HG02981 (cell line): Measurements from ENCODE around the gene RPRM.
"Not testable (repeated sequence)": the region's sequence is repeated elsewhere in the genome, so short reads cannot be mapped to it uniquely, and the experiment has no call there.

Experiments used
- ATAC-seq: cut with Tn5 transposase; IDR thresholded peaks from one replicate; pipeline ENCODE4 v1.9.1; 2021; ENCODE audit warnings: mild to moderate bottlenecking, moderate library complexity; ENCODE audit not compliant: unreplicated experiment

RPRM gene

GRCh38 chr2:153478289-153479261 is at the start of gene RPRM:
RPRM (minus strand) TSS chr2:153478762; CDS start chr2:153478565, 197 bp downstream.
- ATAC-seq = peak; percentile 92

DNA sequence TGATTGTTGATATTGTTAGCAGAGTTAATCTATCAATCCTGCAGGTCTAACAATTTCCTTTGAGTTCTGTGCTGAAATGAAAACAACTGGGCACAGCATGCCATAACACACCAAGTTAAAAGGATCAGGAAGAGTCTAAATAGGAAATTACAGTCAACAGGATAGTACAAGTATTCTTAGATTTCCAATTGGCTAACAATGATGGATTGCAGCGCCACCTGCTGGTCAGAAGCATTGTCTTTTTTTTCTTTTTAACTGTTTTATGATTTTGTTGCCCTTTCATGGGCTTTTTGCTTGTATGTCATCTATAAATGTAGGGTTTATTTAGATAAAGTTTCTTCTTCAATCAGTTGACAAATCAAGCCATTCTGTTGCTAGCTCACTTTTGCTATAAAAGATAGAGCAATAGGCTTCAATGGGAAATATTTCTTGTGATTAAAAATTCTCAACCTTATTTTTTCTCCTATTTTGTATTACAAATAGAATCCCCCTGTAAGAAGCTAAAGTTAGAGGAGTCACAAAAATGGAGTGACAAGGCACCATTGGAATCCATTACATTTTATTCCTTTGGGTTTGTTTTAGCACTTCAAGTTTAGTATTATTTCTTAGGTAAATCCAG is 40.8 kb upstream of the RPRM start:
- ATAC-seq = no peak

- no peak for ATAC-seq
Observed at GRCh38 chr2:153512331-153512730, 33.8 kb upstream of the RPRM start.

GRCh38 chr2:153510996-153511395 is 32.4 kb upstream of the RPRM start:
- no peak for ATAC-seq

DNA sequence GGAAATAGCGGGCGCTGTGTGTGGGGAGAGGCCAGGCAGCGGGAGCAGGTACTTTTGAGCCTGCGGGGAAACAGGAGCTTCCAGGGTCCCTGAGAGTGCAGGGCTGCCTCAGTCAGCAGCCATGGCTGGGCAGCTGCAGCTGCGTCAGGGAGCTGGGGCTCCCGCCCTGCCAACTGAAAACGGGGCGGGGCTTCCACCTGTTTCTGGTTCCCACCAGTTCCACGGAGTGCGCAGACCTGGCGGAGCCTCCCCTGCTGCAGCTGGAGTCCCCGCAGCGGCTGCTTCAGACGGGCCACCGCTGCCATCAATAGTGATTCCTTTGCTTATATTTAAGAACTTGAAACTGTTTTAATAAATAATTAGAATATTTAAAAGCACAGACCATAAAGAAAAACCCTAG is 30.6 kb upstream of the RPRM start:
- ATAC-seq = no peak

GRCh38 chr2:153506499-153506898 is 27.9 kb upstream of the RPRM start:
- not testable (repeated sequence) for ATAC-seq

GRCh38 chr2:153499439-153499838 is 20.9 kb upstream of the RPRM start:
- ATAC-seq = no peak

- no peak for ATAC-seq
Observed at GRCh38 chr2:153497938-153498629, 19.5 kb upstream of the RPRM start.

DNA sequence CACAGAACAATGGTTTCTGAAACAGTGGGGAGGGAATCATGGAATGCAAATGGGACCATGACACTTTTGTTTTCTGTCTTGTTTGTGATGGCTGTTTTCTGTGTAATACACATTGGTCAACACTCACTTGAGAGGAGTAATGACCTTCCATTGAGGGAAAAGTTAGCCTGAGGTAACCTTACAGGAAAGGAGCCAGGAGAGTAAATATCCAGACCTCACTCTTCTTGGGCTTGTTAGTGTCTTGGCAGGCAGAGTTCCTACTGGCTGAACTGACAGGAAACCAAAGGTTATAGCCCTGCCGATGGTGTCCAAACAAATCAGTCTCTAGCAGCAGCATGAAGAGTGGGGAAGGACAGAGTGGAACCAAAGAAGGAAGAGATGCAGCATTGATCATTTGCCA is 17.2 kb upstream of the RPRM start:
- ATAC-seq = no peak

DNA sequence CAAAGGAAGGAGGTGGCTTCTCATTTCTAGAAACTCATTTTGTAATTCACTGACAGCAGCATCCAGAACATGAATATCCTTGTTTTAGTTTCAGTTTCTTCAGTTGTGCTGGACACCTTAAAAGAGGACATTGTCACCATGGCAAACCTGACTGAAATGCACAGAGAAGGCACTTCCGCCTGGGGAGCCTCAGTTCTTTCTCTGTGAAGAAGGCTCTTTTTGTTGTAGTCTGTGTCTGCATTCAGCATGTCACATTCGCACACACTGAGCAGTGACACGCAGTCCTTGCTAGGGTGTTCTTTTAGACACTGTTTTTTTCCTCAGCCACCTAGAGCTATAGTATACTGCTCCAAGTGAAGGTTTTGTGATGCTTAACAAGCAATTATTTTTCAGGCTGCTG is 9.5 kb upstream of the RPRM start:
- ATAC-seq = no peak

DNA sequence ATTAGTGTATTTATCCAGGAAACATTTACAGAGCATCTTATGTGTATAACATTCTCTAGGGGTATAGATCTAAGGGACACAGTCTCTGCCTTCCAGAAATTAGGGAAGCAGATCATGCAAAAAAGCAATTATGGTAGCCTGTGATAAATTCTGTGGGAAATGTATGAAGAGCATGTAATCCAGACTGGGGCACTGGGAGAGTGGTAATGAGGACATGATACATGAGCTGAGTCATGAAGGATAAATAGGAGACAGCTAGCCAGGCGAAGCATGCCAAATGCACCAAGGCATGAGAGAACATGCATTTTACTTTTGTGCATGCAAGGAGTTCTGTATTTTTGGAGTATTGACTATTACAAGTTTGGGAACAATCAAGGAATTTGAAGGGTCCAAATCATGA is 8.9 kb upstream of the RPRM start:
- no peak for ATAC-seq

GRCh38 chr2:153479573-153479972 is 1.0 kb upstream of the RPRM start:
- ATAC-seq = no peak

GRCh38 chr2:153477636-153478288 is 800 bp downstream of the RPRM start:
- no peak for ATAC-seq

DNA sequence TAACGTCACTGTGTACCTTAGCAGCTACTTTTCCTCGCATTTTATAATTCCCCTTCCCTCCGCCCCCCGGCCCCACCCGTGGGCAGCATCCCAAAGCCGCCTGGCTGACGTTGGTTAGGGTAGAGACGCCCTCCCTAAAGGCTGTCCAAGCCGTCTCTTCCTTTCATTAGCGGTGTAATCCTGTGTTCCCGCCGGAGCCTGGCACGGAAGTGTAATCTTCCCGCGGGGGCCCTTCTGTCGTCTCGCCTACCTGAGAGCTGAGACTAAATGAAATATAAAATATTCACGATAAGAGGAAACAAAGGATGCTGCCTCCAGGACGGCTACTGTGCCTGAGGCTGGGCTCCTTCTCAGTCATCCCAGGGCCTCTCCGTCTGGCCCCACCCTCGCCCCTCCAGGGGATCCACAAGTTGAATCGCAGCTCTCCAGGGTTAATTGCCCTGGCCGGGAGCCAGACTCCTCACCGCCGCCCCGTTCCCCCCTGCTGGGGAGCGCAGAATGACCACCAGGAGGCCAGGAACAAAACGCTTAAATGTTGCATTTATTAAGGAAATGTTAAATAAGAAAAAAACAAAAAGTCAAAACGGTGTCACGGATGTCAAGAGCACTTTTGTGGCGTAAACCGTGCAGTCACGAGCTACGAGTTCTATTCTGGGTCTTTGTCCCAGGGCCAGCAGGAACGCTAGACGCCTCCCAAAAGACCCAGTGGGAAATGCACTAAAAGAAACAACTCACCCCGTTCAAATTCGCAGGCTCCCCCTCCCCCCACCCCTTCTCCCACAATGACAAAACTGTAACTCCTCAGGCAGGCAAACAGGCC is 1.5 kb downstream of the RPRM start:
- ATAC-seq = no peak

DNA sequence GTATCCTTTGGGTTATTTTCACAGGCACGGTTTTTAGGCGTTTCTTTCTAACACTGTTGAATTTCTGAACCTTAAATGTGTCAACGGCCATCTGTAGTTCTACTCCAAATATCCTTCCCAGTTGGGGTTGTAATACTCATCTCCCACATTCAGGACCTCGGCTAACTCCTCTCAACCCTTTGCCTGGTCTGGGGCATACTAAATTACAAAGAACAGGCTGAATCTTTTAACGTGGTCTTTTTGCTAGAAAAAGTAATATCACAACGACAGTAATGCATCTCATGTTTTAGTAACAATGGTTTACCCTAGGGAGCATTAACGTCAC is 2.1 kb downstream of the RPRM start:
- ATAC-seq = no peak

DNA sequence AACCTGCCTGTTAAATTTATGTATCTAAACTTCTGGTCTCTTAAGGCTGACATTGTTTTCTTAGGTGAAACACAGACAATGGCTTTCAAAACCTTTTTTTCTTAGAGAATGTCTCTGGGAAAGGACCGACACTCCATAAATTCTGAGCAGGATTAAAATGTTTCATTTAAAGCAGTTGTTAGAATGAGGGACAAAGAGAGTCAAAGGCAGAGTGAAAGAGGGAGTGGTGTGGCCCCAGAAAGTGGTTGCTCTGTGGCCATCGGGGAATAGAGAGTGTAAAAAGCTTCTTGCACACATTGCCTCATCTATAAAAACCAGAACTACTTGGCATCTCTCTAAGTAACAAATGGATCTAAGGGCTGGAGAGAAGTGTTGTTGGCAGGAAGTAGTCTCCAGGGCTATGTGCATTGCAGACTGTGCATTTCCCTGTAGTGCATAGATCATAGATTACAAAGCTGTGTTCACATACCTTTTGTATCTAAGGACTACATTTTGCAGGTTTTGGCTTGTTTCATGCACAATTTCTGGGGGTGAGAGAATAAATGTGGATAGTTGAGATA is 3.6 kb downstream of the RPRM start:
- ATAC-seq = no peak

DNA sequence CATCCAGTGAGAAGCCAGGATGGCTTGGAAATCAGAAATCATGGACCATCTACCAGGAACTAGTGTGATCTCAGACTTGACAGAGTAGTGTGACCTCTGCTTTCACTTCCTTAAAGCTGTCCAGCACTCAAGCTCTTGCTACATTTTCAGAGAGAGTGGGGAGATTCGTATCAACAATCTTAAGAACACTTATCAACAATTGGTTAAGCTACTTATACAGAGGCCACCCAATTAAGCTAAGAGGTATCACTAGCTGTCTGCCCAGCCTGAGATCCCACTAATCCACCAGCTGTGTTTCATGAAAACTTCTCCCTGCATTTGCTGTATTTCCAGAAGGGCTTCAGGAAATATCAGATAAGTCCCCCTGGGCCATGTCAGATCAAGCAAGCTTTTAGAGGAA is 4.2 kb downstream of the RPRM start:
- ATAC-seq = no peak

DNA sequence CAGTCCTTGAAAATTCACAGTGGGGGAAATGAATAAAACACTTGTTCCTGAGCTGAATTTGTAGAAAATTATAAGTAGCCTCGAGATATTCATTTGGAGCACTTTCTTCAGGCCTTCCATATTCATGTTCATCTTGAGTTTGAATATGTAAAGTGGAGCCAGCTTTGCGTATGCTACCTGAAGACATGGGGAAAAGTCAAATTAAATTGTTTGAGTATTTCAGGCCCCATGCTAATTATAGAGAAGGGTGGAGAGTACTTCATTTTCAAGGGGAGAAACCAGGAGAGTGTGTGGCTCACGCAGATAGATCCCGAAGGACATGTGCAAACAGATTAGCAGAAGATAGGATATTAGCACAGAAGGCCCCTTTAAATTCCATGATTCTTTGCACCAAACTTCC is 7.7 kb downstream of the RPRM start:
- ATAC-seq = no peak

DNA sequence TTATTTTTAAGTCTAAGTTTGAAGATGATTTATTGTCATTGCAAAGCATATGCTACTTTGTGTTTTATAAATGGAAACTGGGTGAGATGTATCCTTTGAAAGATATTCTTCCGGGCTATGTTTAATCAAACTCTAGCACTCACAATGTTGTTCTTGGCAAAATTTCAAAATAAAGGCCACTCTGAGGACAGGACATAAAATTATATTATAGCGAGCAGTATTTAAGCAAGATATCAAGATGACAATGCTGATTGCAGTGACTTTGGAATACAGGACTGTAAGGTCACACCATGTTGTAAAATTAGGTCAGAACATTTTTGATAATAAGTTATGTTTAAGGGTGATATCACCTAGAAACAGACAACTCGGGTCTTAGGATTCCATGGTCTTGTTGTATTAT is 14.2 kb downstream of the RPRM start:
- no peak for ATAC-seq

DNA sequence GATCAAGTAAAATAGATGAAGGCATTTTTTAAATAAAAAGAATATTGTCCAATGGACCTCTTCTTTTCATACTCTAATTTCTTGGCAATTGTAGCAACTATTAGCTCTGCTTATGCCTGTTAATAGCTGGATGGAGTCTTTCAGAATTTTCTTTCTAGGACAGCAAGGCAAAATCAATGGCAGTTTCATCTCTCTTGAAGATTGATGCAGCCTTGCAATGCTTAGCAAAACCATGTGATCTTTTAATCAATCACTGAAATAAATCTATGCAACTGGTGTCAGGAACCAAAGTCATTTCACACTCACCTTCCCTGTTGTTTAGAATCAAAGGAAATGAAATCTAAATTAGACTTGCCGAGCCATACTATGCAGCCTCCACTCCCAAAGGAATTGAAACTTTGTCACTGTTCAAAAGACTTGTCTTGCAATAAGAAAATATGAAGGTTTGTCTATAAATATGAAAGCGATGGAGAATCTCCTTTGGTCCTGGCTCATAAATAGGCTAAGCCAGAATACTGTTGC is 16.2 kb downstream of the RPRM start:
- ATAC-seq = no peak
